ENCODE data around the gene TRIP4.
"Not testable (repeated sequence)": the region's sequence is repeated elsewhere in the genome, so short reads cannot be mapped to it uniquely, and the experiment has no call there.

Gene TRIP4

DNA sequence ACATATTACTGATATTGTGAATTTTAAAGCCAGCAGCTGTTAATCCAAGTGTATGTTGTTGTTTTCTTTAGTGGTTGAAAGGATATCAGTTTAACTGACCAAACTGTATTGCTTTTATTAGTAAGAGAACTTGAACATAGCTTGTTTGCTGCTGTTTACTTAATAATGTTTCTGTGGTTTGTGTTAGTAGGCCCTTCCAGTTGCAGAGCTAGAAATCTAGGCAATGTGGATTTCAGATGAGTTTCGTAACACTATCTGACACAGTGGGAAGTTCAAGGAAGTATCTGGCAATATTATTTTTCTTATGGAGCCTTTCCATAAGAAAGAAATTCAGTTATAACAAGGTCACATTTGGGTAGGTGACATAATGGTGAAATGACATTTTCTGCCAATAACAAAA lies 91.2 kb downstream of the TRIP4 start:
- Histone ChIP-seq H3K4me1 (ENCODE audit: control insufficient read depth, insufficient read depth, low read length, poor library complexity, severe bottlenecking) (no peaks in the 10 kb centered on the region), H3K27ac (ENCODE audit: insufficient read depth, low read length, poor library complexity, severe bottlenecking) (no peak overlapping the region), H3K9me3 (ENCODE audit: control insufficient read depth, low read length) (no peaks in the 10 kb centered on the region), H3K27me3 (replicated peaks; ENCODE audit: control insufficient read depth, insufficient read depth, low read length, poor library complexity, severe bottlenecking) (no peaks in the 10 kb centered on the region), H3K36me3 (ENCODE audit: control insufficient read depth, insufficient read depth, low read length) (no peaks in the 10 kb centered on the region), H3K4me3 (ENCODE audit: insufficient read depth, low read depth, low read length, poor library complexity, severe bottlenecking) (no peak overlapping the region)
- no peak for DNase-seq

DNA sequence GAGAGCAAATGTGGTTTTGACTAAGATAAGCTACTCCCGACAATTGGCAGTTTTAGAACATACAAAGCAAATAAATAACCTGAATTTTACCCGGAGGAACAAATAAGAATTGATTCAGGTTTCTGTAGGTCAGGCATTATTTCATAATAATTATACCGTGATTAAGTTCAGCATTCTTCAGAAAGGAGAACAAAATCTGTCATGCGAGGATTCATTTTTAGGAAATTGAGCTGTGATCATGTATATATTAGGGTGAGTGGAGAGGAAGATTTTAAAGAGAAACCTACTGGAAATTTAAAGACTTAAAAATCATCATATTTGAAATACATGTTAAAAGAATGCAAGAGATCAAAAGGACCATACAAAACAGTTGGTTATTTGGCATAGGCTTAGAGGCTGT lies 93.3 kb downstream of the TRIP4 start:
- H3K27ac ChIP-seq (ENCODE audit: insufficient read depth, low read length, poor library complexity, severe bottlenecking): no peak overlapping the region
- no peak for DNase-seq

DNA sequence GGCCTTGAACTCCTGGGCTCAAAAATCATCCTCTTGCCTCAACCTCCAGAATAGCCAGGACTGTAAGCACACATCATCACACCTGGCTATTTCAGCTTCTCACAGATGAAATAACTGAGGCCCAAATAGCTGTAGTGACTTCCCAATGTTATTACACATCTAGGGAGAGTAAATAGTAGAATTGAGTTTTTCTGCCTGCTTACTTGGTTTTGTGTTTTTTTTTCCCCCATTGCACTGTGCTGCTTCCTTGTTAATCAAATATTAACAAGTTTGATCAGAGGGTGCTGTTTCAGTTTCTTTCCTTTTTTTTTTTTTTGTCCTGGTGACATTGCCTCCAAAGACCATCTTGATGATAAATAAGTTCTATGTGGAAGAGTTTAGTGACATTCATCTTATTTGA lies 96.1 kb downstream of the TRIP4 start:
- no peak overlapping the region for H3K27ac ChIP-seq (ENCODE audit: insufficient read depth, low read length, poor library complexity, severe bottlenecking)
- H3K27me3 ChIP-seq (replicated peaks; ENCODE audit: control insufficient read depth, insufficient read depth, low read length, poor library complexity, severe bottlenecking): no peaks in the 10 kb centered on the region
- no peak overlapping the region for H3K4me3 ChIP-seq (ENCODE audit: insufficient read depth, low read depth, low read length, poor library complexity, severe bottlenecking)
- H3K9me3 ChIP-seq (ENCODE audit: control insufficient read depth, low read length): no peaks in the 10 kb centered on the region
- no peaks in the 10 kb centered on the region for H3K36me3 ChIP-seq (ENCODE audit: control insufficient read depth, insufficient read depth, low read length)
- DNase-seq: no peak
- H3K4me1 ChIP-seq (ENCODE audit: control insufficient read depth, insufficient read depth, low read length, poor library complexity, severe bottlenecking): no peaks in the 10 kb centered on the region

More for the DNA sequence above, 93.3 kb downstream of the TRIP4 start:
- Histone ChIP-seq H3K36me3 (ENCODE audit: control insufficient read depth, insufficient read depth, low read length) (no peaks in the 10 kb centered on the region), H3K27me3 (replicated peaks; ENCODE audit: control insufficient read depth, insufficient read depth, low read length, poor library complexity, severe bottlenecking) (no peaks in the 10 kb centered on the region), H3K4me3 (ENCODE audit: insufficient read depth, low read depth, low read length, poor library complexity, severe bottlenecking) (no peak overlapping the region), H3K9me3 (ENCODE audit: control insufficient read depth, low read length) (no peaks in the 10 kb centered on the region), H3K4me1 (ENCODE audit: control insufficient read depth, insufficient read depth, low read length, poor library complexity, severe bottlenecking) (no peaks in the 10 kb centered on the region)

DNA sequence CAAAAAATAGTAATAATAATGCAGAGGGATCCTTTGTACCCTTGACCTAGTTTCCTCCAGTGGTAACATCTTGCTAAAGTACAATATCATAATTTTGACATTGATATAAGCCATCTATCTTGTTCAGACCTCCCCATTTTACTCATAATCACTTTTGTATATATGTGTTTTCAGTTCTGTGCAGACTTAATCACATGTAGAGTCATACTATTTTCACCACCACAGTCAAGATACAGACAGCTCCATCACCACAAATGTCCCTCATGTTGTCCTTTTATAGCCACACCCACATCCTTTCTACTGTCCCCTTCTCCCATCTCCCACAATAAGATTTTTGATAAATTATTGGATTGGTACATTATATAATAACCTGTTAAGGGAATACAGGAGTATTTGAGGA lies 98.2 kb downstream of the TRIP4 start:
- Histone ChIP-seq H3K36me3 (ENCODE audit: control insufficient read depth, insufficient read depth, low read length) (peaks cover 4% of the 10 kb centered on the region), H3K9me3 (ENCODE audit: control insufficient read depth, low read length) (no peaks in the 10 kb centered on the region), H3K27ac (ENCODE audit: insufficient read depth, low read length, poor library complexity, severe bottlenecking) (no peak overlapping the region), H3K4me1 (ENCODE audit: control insufficient read depth, insufficient read depth, low read length, poor library complexity, severe bottlenecking) (no peaks in the 10 kb centered on the region), H3K4me3 (ENCODE audit: insufficient read depth, low read depth, low read length, poor library complexity, severe bottlenecking) (no peak overlapping the region), H3K27me3 (replicated peaks; ENCODE audit: control insufficient read depth, insufficient read depth, low read length, poor library complexity, severe bottlenecking) (no peaks in the 10 kb centered on the region)
- DNase-seq: no peak

GRCh38 chr15:64490598-64491259 lies 103.1 kb downstream of the TRIP4 start:
- no peak for DNase-seq
- no peak overlapping the region for H3K4me3 ChIP-seq (ENCODE audit: insufficient read depth, low read depth, low read length, poor library complexity, severe bottlenecking)
- H3K36me3 ChIP-seq (ENCODE audit: control insufficient read depth, insufficient read depth, low read length): peaks cover 4% of the 10 kb centered on the region
- no peaks in the 10 kb centered on the region for H3K4me1 ChIP-seq (ENCODE audit: control insufficient read depth, insufficient read depth, low read length, poor library complexity, severe bottlenecking)
- no peaks in the 10 kb centered on the region for H3K27me3 ChIP-seq (replicated peaks; ENCODE audit: control insufficient read depth, insufficient read depth, low read length, poor library complexity, severe bottlenecking)
- H3K9me3 ChIP-seq (ENCODE audit: control insufficient read depth, low read length): no peaks in the 10 kb centered on the region
- no peak overlapping the region for H3K27ac ChIP-seq (ENCODE audit: insufficient read depth, low read length, poor library complexity, severe bottlenecking)

DNA sequence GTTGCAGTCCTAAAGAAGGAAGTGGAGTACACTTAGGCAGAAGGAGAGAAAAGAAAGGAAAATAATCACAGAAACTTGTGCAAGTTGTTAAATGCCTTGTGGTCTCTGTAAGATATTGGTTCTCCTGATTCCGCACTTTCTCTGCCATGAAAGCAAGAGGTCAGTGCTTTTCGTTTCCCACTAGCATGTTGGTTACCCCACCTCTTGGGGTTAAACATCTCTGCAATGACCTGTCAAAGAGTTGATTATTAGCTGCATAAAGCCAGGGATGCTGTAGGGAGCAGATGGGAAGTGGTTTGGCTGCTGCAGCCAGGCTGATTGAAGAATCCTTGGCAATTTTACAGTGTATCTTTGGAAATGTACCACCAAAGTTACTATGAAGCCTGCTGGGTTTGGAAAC lies 106.0 kb downstream of the TRIP4 start:
- Histone ChIP-seq H3K4me3 (ENCODE audit: insufficient read depth, low read depth, low read length, poor library complexity, severe bottlenecking) (no peak overlapping the region), H3K27me3 (replicated peaks; ENCODE audit: control insufficient read depth, insufficient read depth, low read length, poor library complexity, severe bottlenecking) (no peaks in the 10 kb centered on the region), H3K36me3 (ENCODE audit: control insufficient read depth, insufficient read depth, low read length) (peaks cover 4% of the 10 kb centered on the region), H3K27ac (ENCODE audit: insufficient read depth, low read length, poor library complexity, severe bottlenecking) (no peak overlapping the region), H3K4me1 (ENCODE audit: control insufficient read depth, insufficient read depth, low read length, poor library complexity, severe bottlenecking) (no peaks in the 10 kb centered on the region), H3K9me3 (ENCODE audit: control insufficient read depth, low read length) (no peaks in the 10 kb centered on the region)
- no peak for DNase-seq

DNA sequence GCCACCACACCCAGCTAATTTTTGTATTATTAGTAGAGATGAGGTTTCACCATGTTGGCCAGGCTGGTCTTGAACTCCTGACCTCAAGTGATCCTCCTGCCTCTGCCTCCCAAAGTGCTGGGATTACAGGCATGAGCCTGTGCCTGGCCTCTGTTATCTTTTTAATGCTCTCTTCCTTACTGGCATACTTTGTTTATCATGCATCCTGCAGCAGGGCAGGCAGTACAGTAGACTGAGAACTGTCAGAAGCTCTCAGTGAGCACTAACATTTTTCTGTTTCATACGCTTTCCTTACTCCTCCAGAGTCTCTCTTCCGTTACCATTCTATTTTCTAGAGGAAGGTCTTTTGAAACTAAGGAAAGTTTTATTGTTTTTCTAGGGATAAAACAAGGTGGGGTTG lies 108.3 kb downstream of the TRIP4 start:
- H3K4me1 ChIP-seq (ENCODE audit: control insufficient read depth, insufficient read depth, low read length, poor library complexity, severe bottlenecking); H3K27me3 ChIP-seq (replicated peaks; ENCODE audit: control insufficient read depth, insufficient read depth, low read length, poor library complexity, severe bottlenecking); DNase-seq: not testable (repeated sequence)

GRCh38 chr15:64500695-64501395 lies 113.2 kb downstream of the TRIP4 start:
- peaks cover 11% of the 10 kb centered on the region for H3K36me3 ChIP-seq (ENCODE audit: control insufficient read depth, insufficient read depth, low read length)
- DNase-seq: no peak
- H3K9me3 ChIP-seq (ENCODE audit: control insufficient read depth, low read length): no peaks in the 10 kb centered on the region
- no peak overlapping the region for H3K4me3 ChIP-seq (ENCODE audit: insufficient read depth, low read depth, low read length, poor library complexity, severe bottlenecking)
- peaks cover 42% of the 10 kb centered on the region for H3K4me1 ChIP-seq (ENCODE audit: control insufficient read depth, insufficient read depth, low read length, poor library complexity, severe bottlenecking)
- H3K27ac ChIP-seq (ENCODE audit: insufficient read depth, low read length, poor library complexity, severe bottlenecking): no peak overlapping the region
- no peaks in the 10 kb centered on the region for H3K27me3 ChIP-seq (replicated peaks; ENCODE audit: control insufficient read depth, insufficient read depth, low read length, poor library complexity, severe bottlenecking)

More for the DNA sequence above, 108.3 kb downstream of the TRIP4 start:
- not testable (repeated sequence) for H3K4me3 ChIP-seq (ENCODE audit: insufficient read depth, low read depth, low read length, poor library complexity, severe bottlenecking); H3K27ac ChIP-seq (ENCODE audit: insufficient read depth, low read length, poor library complexity, severe bottlenecking); H3K9me3 ChIP-seq (ENCODE audit: control insufficient read depth, low read length)
- peaks cover 11% of the 10 kb centered on the region for H3K36me3 ChIP-seq (ENCODE audit: control insufficient read depth, insufficient read depth, low read length)

DNA sequence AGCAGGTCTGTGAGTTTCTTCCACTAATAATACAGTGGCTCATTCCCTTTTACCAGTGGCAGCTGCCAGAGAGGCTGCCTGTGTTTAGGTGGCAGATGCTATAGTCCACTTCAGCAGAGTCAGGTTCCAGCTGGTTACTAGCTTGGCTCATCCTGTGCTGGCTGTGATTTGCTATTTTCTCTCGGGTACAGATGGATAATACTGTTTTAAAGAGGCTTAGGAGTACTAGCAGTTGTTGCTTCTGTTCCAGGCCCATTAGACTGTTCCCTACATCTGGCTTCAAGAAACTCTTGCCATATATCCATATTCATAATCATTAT lies 113.7 kb downstream of the TRIP4 start:
- H3K36me3 ChIP-seq (ENCODE audit: control insufficient read depth, insufficient read depth, low read length): peaks cover 11% of the 10 kb centered on the region
- H3K4me3 ChIP-seq (ENCODE audit: insufficient read depth, low read depth, low read length, poor library complexity, severe bottlenecking): no peak overlapping the region
- H3K27me3 ChIP-seq (replicated peaks; ENCODE audit: control insufficient read depth, insufficient read depth, low read length, poor library complexity, severe bottlenecking): no peaks in the 10 kb centered on the region
- peaks cover 42% of the 10 kb centered on the region for H3K4me1 ChIP-seq (ENCODE audit: control insufficient read depth, insufficient read depth, low read length, poor library complexity, severe bottlenecking)
- H3K27ac ChIP-seq (ENCODE audit: insufficient read depth, low read length, poor library complexity, severe bottlenecking): no peak overlapping the region
- no peak for DNase-seq
- H3K9me3 ChIP-seq (ENCODE audit: control insufficient read depth, low read length): no peaks in the 10 kb centered on the region

DNA sequence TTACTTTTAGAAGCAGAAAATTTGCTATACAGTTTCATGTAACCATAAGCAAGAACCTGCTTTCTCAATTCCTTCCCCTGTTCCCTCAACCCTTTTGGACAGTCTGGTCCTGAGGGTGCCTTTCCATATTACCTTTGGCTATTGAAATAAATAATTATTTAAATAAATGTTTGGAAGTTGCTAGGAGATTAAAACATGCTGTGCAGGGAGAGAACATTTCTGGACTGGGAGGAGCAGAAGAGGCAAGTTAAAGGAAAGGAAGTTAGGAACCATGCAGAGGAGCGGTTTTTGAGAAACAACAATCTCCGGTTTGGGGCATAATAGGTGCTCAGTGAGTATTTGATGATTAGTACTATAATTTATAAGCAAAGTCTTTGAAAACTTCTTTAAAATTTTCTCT lies 114.5 kb downstream of the TRIP4 start:
- Histone ChIP-seq H3K4me1 (ENCODE audit: control insufficient read depth, insufficient read depth, low read length, poor library complexity, severe bottlenecking) (peaks cover 47% of the 10 kb centered on the region), H3K36me3 (ENCODE audit: control insufficient read depth, insufficient read depth, low read length) (peaks cover 11% of the 10 kb centered on the region), H3K27ac (ENCODE audit: insufficient read depth, low read length, poor library complexity, severe bottlenecking) (peak overlapping the region; percentile 73), H3K9me3 (ENCODE audit: control insufficient read depth, low read length) (no peaks in the 10 kb centered on the region), H3K27me3 (replicated peaks; ENCODE audit: control insufficient read depth, insufficient read depth, low read length, poor library complexity, severe bottlenecking) (no peaks in the 10 kb centered on the region), H3K4me3 (ENCODE audit: insufficient read depth, low read depth, low read length, poor library complexity, severe bottlenecking) (no peak overlapping the region)
- no peak for DNase-seq

All from effector memory CD4-positive, alpha-beta T cell (primary cell).